Calu3 (cell line): ENCODE measurements around the gene DPF3. TPM values are rescaled to one million over a fixed set of nuclear protein-coding genes. Genes with fewer than 3 reads are reported as not detected.

Experiments used
- BruUV-seq: library from RNA; stranded (reverse); fragments of 400-500 nt; replicated peaks from 2 replicates; lab custom pipeline; 2021; lab: Mats Ljungman, UMichigan
- CTCF ChIA-PET: fragments of 300-600 bp; sonication (Branson Sonifier 250); formaldehyde crosslinking; loops from one replicate; lab custom pipeline; 2022; ENCODE audit warnings: antibody characterized with exemption; lab: Charles Lee
- DNase-seq: peaks from one replicate; pipeline ENCODE4 v3.0.0; 2022
- H3K27ac Mint-ChIP-seq: one replicate; pipeline ENCODE4 v1.8.0; 2022; ENCODE audit warnings: mixed read lengths; ENCODE audit not compliant: unreplicated experiment
- H3K27me3 Mint-ChIP-seq: one replicate; pipeline ENCODE4 v1.8.0; 2022; ENCODE audit warnings: mixed read lengths; ENCODE audit not compliant: unreplicated experiment
- H3K36me3 Mint-ChIP-seq: one replicate; pipeline ENCODE4 v1.8.0; 2022; ENCODE audit warnings: mild to moderate bottlenecking, moderate library complexity, mixed read lengths; ENCODE audit not compliant: insufficient read depth, unreplicated experiment
- H3K4me1 Mint-ChIP-seq: one replicate; pipeline ENCODE4 v1.8.0; 2022; ENCODE audit warnings: mild to moderate bottlenecking, low read depth, mixed read lengths; ENCODE audit not compliant: unreplicated experiment
- H3K4me3 Mint-ChIP-seq: one replicate; pipeline ENCODE4 v1.8.0; 2022; ENCODE audit warnings: mild to moderate bottlenecking, low read depth, moderate library complexity, mixed read lengths; ENCODE audit not compliant: unreplicated experiment
- H3K9me3 Mint-ChIP-seq: one replicate; pipeline ENCODE4 v1.8.0; 2022; ENCODE audit warnings: low read depth, mixed read lengths; ENCODE audit not compliant: unreplicated experiment
- intact Hi-C: fragments of 100-400 bp; cut with micrococcal nuclease; formaldehyde crosslinking; loops from one replicate; pipeline ENCODE4 v1.10.0; 2022; ENCODE audit not compliant: unreplicated experiment
- total RNA-seq: library from RNA; stranded (reverse); gene quantifications from 2 replicates; pipeline ENCODE4 v1.2.3, GENCODE V29; 2022
- TF ChIP-seq, protein P1 (sequence below): fragments of 200-600 bp; IDR thresholded peaks from one replicate; pipeline ENCODE4 v1.8.0; 2022; ENCODE audit warnings: antibody characterized with exemption; ENCODE audit not compliant: unreplicated experiment

Gene DPF3
- total RNA-seq, 1 experiment from 2014 or later, result 9.6 TPM

DNA sequence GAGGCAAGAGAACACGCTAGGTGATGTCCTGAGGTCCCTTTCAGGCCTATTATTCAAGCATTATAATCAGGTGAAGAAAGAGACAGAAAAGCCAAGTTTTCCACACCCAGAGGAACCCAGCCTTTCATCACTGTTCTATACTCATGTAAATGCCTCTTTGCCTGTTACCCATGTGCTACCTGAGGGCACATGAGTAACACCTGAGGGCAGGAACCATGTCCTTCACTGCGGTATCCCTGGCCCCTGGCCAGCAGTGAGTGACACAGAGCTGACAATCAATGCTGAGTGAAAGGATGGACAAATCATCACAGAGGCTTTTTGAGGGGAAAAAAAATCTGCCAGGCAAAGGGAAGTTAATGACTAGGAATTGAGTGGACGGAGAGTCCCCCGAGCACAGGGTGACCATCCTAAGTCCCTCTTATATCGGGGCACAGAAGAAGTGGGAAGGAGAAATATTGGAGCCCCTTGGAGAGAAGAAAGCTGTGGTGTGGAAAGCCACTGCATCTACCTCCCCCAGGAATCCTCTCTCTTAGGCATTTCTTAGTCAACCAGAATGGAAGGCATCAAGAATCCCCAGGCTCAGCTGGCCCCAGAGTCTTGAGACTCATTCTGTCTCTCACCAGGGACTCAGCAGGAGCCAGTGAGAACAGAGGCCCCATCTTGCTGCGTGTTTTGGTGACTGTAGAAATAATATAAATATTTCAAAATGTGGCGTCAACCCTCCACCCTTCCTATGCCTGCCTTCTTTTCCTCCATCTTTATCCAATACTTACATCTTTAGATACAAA, 212.9 kb downstream of the DPF3 start:
- H3K4me1 Mint-ChIP-seq, result no peaks in the 10 kb centered on the region
- CTCF ChIA-PET, result no interaction called here
- no peaks in the 10 kb centered on the region for H3K9me3 Mint-ChIP-seq
- no peak for DNase-seq
- H3K27me3 Mint-ChIP-seq, result no peaks in the 10 kb centered on the region
- TF ChIP-seq, protein P1, sequence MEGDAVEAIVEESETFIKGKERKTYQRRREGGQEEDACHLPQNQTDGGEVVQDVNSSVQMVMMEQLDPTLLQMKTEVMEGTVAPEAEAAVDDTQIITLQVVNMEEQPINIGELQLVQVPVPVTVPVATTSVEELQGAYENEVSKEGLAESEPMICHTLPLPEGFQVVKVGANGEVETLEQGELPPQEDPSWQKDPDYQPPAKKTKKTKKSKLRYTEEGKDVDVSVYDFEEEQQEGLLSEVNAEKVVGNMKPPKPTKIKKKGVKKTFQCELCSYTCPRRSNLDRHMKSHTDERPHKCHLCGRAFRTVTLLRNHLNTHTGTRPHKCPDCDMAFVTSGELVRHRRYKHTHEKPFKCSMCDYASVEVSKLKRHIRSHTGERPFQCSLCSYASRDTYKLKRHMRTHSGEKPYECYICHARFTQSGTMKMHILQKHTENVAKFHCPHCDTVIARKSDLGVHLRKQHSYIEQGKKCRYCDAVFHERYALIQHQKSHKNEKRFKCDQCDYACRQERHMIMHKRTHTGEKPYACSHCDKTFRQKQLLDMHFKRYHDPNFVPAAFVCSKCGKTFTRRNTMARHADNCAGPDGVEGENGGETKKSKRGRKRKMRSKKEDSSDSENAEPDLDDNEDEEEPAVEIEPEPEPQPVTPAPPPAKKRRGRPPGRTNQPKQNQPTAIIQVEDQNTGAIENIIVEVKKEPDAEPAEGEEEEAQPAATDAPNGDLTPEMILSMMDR, result no peak
- no peak overlapping the region for H3K27ac Mint-ChIP-seq
- no peak overlapping the region for H3K4me3 Mint-ChIP-seq
- BruUV-seq, result no TSS peak
- intact Hi-C loops, result no loop called here
- H3K36me3 Mint-ChIP-seq, result peaks cover 4% of the 10 kb centered on the region

DNA sequence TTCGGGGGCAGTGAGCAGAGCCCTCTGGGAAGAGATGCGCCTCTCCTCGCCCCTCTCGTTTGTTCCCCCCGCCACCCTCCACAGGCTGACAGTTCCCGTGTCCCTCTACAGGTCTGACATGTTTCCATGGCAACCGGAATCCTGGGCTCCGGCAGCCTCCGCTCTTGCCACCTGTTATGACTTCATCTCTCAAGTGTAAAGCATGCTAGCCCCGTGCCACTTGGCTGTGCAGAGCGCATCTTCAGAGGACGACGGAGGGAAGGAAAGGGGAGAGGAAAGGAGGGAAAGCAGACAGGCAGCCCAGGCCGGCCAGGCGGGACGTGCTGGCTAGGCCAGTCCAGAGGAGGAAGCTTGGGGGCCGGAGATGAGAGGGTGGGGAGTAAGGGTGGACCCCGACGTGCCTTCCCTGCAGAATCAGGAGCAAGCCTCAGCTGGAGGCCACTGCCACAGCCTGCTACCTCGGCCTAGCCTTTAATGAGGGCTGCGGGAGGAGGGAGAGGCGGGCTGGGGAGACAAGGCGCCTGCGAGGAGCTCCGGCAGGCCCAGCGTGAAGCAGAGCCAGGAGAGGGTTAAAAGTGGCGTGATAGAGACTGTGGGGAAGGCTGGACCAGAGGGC, 214.3 kb downstream of the DPF3 start:
- H3K9me3 Mint-ChIP-seq, result no peaks in the 10 kb centered on the region
- DNase-seq, result no peak
- intact Hi-C loops, result no loop called here
- H3K27me3 Mint-ChIP-seq, result no peaks in the 10 kb centered on the region
- no peak overlapping the region for H3K4me3 Mint-ChIP-seq
- H3K36me3 Mint-ChIP-seq, result peaks cover 4% of the 10 kb centered on the region
- TF ChIP-seq, protein P1, result no peak
- CTCF ChIA-PET, result no interaction called here
- BruUV-seq, result no TSS peak
- H3K27ac Mint-ChIP-seq, result no peak overlapping the region
- H3K4me1 Mint-ChIP-seq, result no peaks in the 10 kb centered on the region

DNA sequence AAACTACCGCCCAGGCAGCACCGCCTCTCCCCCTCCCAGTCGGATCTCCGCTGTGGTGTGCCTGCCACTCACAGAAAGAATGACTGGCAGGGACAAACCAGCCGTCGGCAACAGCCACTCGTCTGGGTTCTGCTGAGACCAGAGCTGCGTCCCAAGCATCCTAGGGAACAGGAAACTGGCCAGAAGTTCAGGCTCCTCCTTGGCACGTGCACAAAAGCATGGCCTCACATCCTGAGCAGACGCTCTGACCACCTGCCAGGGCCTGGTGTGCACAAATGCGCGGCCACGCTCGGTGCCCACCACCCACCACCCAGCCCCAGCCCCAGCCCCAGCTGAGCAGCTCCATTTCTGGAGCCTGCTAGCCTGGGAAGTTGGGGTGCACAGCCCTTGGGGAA, 214.8 kb downstream of the DPF3 start:
- TF ChIP-seq, protein P1, result no peak
- DNase-seq, result no peak
- H3K4me1 Mint-ChIP-seq, result no peaks in the 10 kb centered on the region
- peaks cover 4% of the 10 kb centered on the region for H3K36me3 Mint-ChIP-seq
- no peak overlapping the region for H3K4me3 Mint-ChIP-seq
- H3K27me3 Mint-ChIP-seq, result no peaks in the 10 kb centered on the region
- H3K27ac Mint-ChIP-seq, result no peak overlapping the region
- intact Hi-C loops, result no loop called here
- CTCF ChIA-PET, result interaction anchor here (0.6 kb wide), 1 partner anchor 1124 kb away, joined by 3 read pairs; no protein-coding TSS in a partner anchor
- no peaks in the 10 kb centered on the region for H3K9me3 Mint-ChIP-seq
- BruUV-seq, result no TSS peak

GRCh38 chr14:72678356-72678755, 215.5 kb downstream of the DPF3 start:
- no TSS peak for BruUV-seq
- no peak for DNase-seq
- H3K27ac Mint-ChIP-seq, result no peak overlapping the region
- H3K36me3 Mint-ChIP-seq, result peaks cover 4% of the 10 kb centered on the region
- TF ChIP-seq, protein P1, result no peak
- no peak overlapping the region for H3K4me3 Mint-ChIP-seq
- no peaks in the 10 kb centered on the region for H3K9me3 Mint-ChIP-seq
- intact Hi-C loops, result no loop called here
- no peaks in the 10 kb centered on the region for H3K4me1 Mint-ChIP-seq
- CTCF ChIA-PET, result no interaction called here
- no peaks in the 10 kb centered on the region for H3K27me3 Mint-ChIP-seq
